Uterus (tissue), 2 donors: ENCODE measurements around the gene MYL10.

Experiments
- POLR2A ChIP-seq, 2 donors: fragments of 450-650 bp; IDR thresholded peaks; one replicate each; pipeline ENCODE4 v1.6.1; 2016; ENCODE audit warnings: antibody characterized with exemption in 2 of 2, mild to moderate bottlenecking in 1 of 2, moderate library complexity in 1 of 2
- TF ChIP-seq, protein P1 (sequence below), 4 experiments: fragments of 200-600 bp in 2 of 4; fragments of 450-650 bp in 2 of 4; sonication (generic) in 2 of 4; IDR thresholded peaks; one replicate each; pipeline ENCODE4 v1.5.1; 2016 to 2019; ENCODE audit warnings: antibody characterized with exemption in 4 of 4, mild to moderate bottlenecking in 2 of 4, moderate library complexity in 1 of 4

DNA sequence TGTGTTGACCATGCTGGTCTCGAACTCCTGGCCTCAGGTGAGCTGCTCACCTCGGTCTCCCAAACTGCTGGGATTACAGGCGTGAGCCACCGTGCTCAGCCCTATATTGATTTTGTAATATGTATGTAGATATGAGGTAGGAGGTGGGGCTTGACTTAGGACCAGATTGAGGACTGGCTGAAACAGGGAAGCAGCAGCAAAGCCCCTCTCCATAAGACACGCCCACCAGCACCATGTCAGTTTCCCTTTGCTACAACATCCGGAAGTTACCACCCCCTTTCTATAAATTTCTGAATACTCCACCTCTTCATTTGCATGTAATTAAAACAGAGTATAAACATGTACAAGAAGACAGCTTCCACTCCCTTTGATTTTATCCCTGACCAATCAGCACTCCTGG lies 47.9 kb upstream of the MYL10 start:
- TF ChIP-seq, protein P1, sequence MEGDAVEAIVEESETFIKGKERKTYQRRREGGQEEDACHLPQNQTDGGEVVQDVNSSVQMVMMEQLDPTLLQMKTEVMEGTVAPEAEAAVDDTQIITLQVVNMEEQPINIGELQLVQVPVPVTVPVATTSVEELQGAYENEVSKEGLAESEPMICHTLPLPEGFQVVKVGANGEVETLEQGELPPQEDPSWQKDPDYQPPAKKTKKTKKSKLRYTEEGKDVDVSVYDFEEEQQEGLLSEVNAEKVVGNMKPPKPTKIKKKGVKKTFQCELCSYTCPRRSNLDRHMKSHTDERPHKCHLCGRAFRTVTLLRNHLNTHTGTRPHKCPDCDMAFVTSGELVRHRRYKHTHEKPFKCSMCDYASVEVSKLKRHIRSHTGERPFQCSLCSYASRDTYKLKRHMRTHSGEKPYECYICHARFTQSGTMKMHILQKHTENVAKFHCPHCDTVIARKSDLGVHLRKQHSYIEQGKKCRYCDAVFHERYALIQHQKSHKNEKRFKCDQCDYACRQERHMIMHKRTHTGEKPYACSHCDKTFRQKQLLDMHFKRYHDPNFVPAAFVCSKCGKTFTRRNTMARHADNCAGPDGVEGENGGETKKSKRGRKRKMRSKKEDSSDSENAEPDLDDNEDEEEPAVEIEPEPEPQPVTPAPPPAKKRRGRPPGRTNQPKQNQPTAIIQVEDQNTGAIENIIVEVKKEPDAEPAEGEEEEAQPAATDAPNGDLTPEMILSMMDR (IDR thresholded peaks at IDR 0.05), result no peak
- no peak for TF ChIP-seq POLR2A (IDR thresholded peaks at IDR 0.05)
